HEK293T (cell line): Measurements from ENCODE around the gene WDPCP.
"Not testable (repeated sequence)": the region's sequence is repeated elsewhere in the genome, so short reads cannot be mapped to it uniquely, and the experiment has no call there.

ENCODE experiments used
- CTCF ChIA-PET: fragments of 350-600 bp; formaldehyde crosslinking; extraction: SDS; loops from one replicate; lab custom pipeline; 2021; ENCODE audit warnings: antibody characterized with exemption, inconsistent platforms; lab: Yijun Ruan, JAX
- POLR2A ChIA-PET: fragments of 350-600 bp; formaldehyde crosslinking; extraction: SDS; loops from one replicate; lab custom pipeline; 2020; ENCODE audit warnings: antibody characterized with exemption, inconsistent platforms; lab: Yijun Ruan, JAX
- DNase-seq: peaks from one replicate; pipeline ENCODE4 v3.0.0; 2012; ENCODE audit warnings: mixed read lengths; ENCODE audit errors: extremely low spot score
- ARNT ChIP-seq: fragments of 450-650 bp; IDR thresholded peaks from 2 replicates; pipeline ENCODE4 v1.6.1; 2017; ENCODE audit warnings: mild to moderate bottlenecking
- BHLHE40 ChIP-seq: fragments of 450-650 bp; IDR thresholded peaks from 2 replicates; pipeline ENCODE4 v1.6.1; 2016; ENCODE audit warnings: mild to moderate bottlenecking, moderate library complexity, borderline replicate concordance
- CTBP1 ChIP-seq: fragments of 450-650 bp; IDR thresholded peaks from 2 replicates; pipeline ENCODE4 v1.6.1; 2016; ENCODE audit warnings: borderline replicate concordance
- ELF4 ChIP-seq: fragments of 450-650 bp; IDR thresholded peaks from 2 replicates; pipeline ENCODE4 v1.6.1; 2017; ENCODE audit warnings: antibody characterized with exemption
- FOXA1 ChIP-seq: fragments of 450-650 bp; IDR thresholded peaks from 2 replicates; pipeline ENCODE4 v1.6.1; 2016; ENCODE audit warnings: mild to moderate bottlenecking
- FOXK2 ChIP-seq: fragments of 450-650 bp; IDR thresholded peaks from 2 replicates; pipeline ENCODE4 v1.6.1; 2016; ENCODE audit warnings: mild to moderate bottlenecking
- FOXM1 ChIP-seq: fragments of 450-650 bp; IDR thresholded peaks from 2 replicates; pipeline ENCODE4 v1.6.1; 2017; ENCODE audit warnings: mild to moderate bottlenecking, borderline replicate concordance
- HDGF ChIP-seq: fragments of 450-650 bp; IDR thresholded peaks from 2 replicates; pipeline ENCODE4 v1.6.1; 2017; ENCODE audit warnings: antibody characterized with exemption, borderline replicate concordance
- L3MBTL2 ChIP-seq: fragments of 450-650 bp; conservative IDR thresholded peaks from 2 replicates; pipeline ENCODE4 v1.6.1; 2016; ENCODE audit warnings: mild to moderate bottlenecking
- LEF1 ChIP-seq: fragments of 450-650 bp; IDR thresholded peaks from 2 replicates; pipeline ENCODE4 v1.6.1; 2017; ENCODE audit warnings: mild to moderate bottlenecking, borderline replicate concordance
- NFRKB ChIP-seq: fragments of 450-650 bp; IDR thresholded peaks from 2 replicates; pipeline ENCODE4 v1.6.1; 2016; ENCODE audit warnings: mild to moderate bottlenecking, moderate library complexity
- SP1 ChIP-seq: fragments of 450-650 bp; IDR thresholded peaks from 2 replicates; pipeline ENCODE4 v1.6.1; 2017
- SUZ12 ChIP-seq: fragments of 450-650 bp; IDR thresholded peaks from 2 replicates; pipeline ENCODE4 v1.6.1; 2016; ENCODE audit warnings: mild to moderate bottlenecking
- TARDBP ChIP-seq: fragments of 450-650 bp; IDR thresholded peaks from 2 replicates; pipeline ENCODE4 v1.6.1; 2016
- ZNF384 ChIP-seq: fragments of 450-650 bp; IDR thresholded peaks from 2 replicates; pipeline ENCODE4 v1.6.1; 2016
- TF ChIP-seq, protein P1 (sequence below): fragments of 450-650 bp; IDR thresholded peaks from 2 replicates; pipeline ENCODE4 v1.6.1; 2016

The WDPCP gene

GRCh38 chr2:63086687-63087086 is 501.6 kb downstream of the WDPCP start:
- ChIA-PET CTCF (no interaction called here), POLR2A (no interaction called here)
- no peak for DNase-seq
- no peak for TF ChIP-seq CTBP1
- TF ChIP-seq ARNT, result no peak
- no peak for TF ChIP-seq BHLHE40

- CTCF ChIA-PET, result no interaction called here
- TF ChIP-seq ZNF384, result no peak
- TF ChIP-seq, protein P1, sequence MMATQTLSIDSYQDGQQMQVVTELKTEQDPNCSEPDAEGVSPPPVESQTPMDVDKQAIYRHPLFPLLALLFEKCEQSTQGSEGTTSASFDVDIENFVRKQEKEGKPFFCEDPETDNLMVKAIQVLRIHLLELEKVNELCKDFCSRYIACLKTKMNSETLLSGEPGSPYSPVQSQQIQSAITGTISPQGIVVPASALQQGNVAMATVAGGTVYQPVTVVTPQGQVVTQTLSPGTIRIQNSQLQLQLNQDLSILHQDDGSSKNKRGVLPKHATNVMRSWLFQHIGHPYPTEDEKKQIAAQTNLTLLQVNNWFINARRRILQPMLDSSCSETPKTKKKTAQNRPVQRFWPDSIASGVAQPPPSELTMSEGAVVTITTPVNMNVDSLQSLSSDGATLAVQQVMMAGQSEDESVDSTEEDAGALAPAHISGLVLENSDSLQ, result no peak
- TF ChIP-seq L3MBTL2, result no peak
- TF ChIP-seq ELF4, result no peak
- no peak for TF ChIP-seq BHLHE40
- no peak for TF ChIP-seq FOXK2
- no peak for TF ChIP-seq FOXA1
- no peak for TF ChIP-seq HDGF
- TF ChIP-seq SP1, result no peak
- no peak for TF ChIP-seq FOXM1
- no peak for TF ChIP-seq LEF1
- no peak for TF ChIP-seq SUZ12
- TF ChIP-seq CTBP1, result no peak
- TF ChIP-seq TARDBP, result no peak
- TF ChIP-seq ARNT, result no peak
- TF ChIP-seq NFRKB, result no peak
- DNase-seq, result no peak
- POLR2A ChIA-PET, result no interaction called here
Measured at GRCh38 chr2:63081404-63081803, 506.9 kb downstream of the WDPCP start.

- ChIA-PET POLR2A (no interaction called here), CTCF (no interaction called here)
- TF ChIP-seq ELF4 (no peak), FOXA1 (no peak), SUZ12 (no peak), LEF1 (no peak), FOXM1 (no peak), HDGF (no peak), FOXK2 (no peak), ZNF384 (no peak), BHLHE40 (no peak)
- TF ChIP-seq, protein P1, result no peak
- DNase-seq, result peak; percentile 28
Measured at GRCh38 chr2:63078852-63079606, 509.2 kb downstream of the WDPCP start.

- DNase-seq, POLR2A ChIA-PET: not testable (repeated sequence)
- CTCF ChIA-PET, result interaction anchor here (0.7 kb wide), 1 partner anchor 25 kb away, joined by 4 read pairs; no protein-coding TSS in a partner anchor
Measured at GRCh38 chr2:63074399-63074798, 513.9 kb downstream of the WDPCP start.

DNA sequence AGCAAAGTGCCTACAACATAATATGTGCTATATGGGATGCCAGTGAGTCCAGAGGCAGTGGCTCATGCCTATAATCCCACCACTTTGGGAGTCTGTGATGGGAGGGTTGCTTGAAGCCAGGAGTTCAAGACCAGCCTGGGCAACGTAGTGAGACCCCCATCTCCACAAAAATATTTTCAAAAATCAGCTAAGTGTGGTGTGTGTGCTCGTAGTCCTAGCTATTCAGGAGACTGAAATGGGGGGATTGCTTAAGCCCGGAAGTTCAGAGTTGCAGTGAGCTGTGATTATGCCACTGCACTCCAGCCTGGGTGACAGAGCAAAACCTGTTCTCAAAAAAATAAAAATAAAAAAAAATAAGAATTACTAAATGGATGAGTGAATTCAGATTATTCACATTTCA is 514.3 kb downstream of the WDPCP start:
- CTCF ChIA-PET, result no interaction called here
- TF ChIP-seq FOXA1 (no peak), BHLHE40 (no peak), NFRKB (no peak), SP1 (no peak), FOXK2 (no peak), ELF4 (no peak), HDGF (no peak), LEF1 (no peak), ZNF384 (no peak), ARNT (no peak), TARDBP (no peak), SUZ12 (no peak), CTBP1 (no peak), FOXM1 (no peak), L3MBTL2 (no peak)
- TF ChIP-seq, protein P1, result no peak
- POLR2A ChIA-PET, result no interaction called here
- no peak for DNase-seq

GRCh38 chr2:63071664-63072063 is 516.6 kb downstream of the WDPCP start:
- POLR2A ChIA-PET, result no interaction called here
- TF ChIP-seq ELF4, result no peak
- TF ChIP-seq L3MBTL2, result no peak
- TF ChIP-seq NFRKB, result no peak
- TF ChIP-seq SP1, result no peak
- TF ChIP-seq BHLHE40, result no peak
- TF ChIP-seq CTBP1, result no peak
- TF ChIP-seq LEF1, result no peak
- no peak for DNase-seq
- CTCF ChIA-PET, result no interaction called here
